Loucy (cell line): ENCODE measurements around the gene FAM25G.
"Not testable (repeated sequence)": the region's sequence is repeated elsewhere in the genome, so short reads cannot be mapped to it uniquely, and the experiment has no call there.

Experiments used
- EZH2phosphoT487 ChIP-seq: fragments of 200-600 bp; IDR thresholded peaks from 2 replicates; pipeline ENCODE4 v1.6.1; 2018; ENCODE audit warnings: antibody characterized with exemption, mild to moderate bottlenecking, moderate library complexity, borderline replicate concordance
- TF ChIP-seq, protein P1 (sequence below): fragments of 200-600 bp; sonication (generic); conservative IDR thresholded peaks from 2 replicates; pipeline ENCODE4 v1.5.1; 2014; ENCODE audit warnings: mild to moderate bottlenecking, antibody characterized with exemption, low read length

DNA sequence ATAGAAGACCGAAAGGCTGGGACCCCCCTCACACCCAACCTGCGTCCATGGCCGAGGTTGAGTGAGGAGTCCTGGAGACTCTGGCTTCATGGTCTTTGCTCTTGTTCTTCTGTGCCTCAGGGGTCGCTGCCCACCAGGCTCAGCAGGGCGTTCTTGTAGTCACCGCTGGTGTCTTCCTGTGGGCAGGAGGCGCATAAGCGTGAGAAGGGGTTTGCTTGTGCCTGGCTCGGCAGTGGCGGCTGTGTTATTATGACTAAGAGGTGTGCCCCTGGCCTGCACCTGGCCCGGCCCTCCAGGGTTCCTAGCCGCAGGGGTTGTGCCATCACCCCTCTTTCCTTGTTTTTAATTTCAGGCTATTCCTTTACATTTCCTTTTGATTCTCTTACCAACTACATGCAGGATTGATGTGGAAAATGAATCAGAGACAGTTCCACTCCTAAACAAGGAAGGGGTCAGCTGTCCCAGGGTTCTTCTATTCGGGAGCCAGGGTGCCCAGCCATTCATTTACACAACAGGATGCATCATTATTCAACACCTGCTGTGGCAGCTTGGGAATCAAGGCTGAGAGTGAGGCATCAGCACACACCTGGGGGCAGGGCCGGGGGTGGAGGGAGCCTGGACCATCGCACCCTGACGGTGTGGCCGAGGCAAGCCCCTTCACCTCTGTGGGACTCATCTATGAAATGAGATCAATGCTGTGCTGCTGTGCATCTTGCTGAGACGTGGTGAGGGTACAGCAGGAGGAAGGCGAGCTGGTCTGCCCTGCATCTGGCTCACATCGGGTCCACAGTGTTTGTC lies 22.6 kb downstream of the FAM25G start:
- TF ChIP-seq, protein P1, sequence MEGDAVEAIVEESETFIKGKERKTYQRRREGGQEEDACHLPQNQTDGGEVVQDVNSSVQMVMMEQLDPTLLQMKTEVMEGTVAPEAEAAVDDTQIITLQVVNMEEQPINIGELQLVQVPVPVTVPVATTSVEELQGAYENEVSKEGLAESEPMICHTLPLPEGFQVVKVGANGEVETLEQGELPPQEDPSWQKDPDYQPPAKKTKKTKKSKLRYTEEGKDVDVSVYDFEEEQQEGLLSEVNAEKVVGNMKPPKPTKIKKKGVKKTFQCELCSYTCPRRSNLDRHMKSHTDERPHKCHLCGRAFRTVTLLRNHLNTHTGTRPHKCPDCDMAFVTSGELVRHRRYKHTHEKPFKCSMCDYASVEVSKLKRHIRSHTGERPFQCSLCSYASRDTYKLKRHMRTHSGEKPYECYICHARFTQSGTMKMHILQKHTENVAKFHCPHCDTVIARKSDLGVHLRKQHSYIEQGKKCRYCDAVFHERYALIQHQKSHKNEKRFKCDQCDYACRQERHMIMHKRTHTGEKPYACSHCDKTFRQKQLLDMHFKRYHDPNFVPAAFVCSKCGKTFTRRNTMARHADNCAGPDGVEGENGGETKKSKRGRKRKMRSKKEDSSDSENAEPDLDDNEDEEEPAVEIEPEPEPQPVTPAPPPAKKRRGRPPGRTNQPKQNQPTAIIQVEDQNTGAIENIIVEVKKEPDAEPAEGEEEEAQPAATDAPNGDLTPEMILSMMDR: not testable (repeated sequence)
- TF ChIP-seq EZH2phosphoT487: not testable (repeated sequence)
